H9 (cell line): ENCODE results near the gene SPAG7. TPM values are rescaled to one million over a fixed set of nuclear protein-coding genes. Genes with fewer than 3 reads are reported as not detected.

Experiments
- DNase-seq: peaks from one replicate; pipeline ENCODE4 v3.0.0-alpha.2; 2017
- H2AFZ ChIP-seq: one replicate; pipeline ENCODE4 v1.6.1; 2013; ENCODE audit warnings: mild to moderate bottlenecking, low read length, control low read depth, moderate library complexity
- H2AK5ac ChIP-seq: 2 replicates; pipeline ENCODE4 v1.6.1; 2013; ENCODE audit warnings: low read length, control low read depth, mixed read lengths; ENCODE audit not compliant: insufficient read length
- H2BK120ac ChIP-seq: one replicate; pipeline ENCODE4 v1.6.1; 2013; ENCODE audit warnings: low read depth, mild to moderate bottlenecking, low read length, control low read depth, inconsistent platforms; ENCODE audit not compliant: poor library complexity, severe bottlenecking
- H2BK12ac ChIP-seq: 2 replicates; pipeline ENCODE4 v1.6.1; 2013; ENCODE audit warnings: low read length, control low read depth, mixed read lengths, low read depth; ENCODE audit not compliant: insufficient read length
- H2BK15ac ChIP-seq: 2 replicates; pipeline ENCODE4 v1.6.1; 2013; ENCODE audit warnings: low read depth, low read length, control low read depth
- H2BK20ac ChIP-seq: one replicate; pipeline ENCODE4 v1.6.1; 2013; ENCODE audit warnings: low read depth, mild to moderate bottlenecking, low read length, control low read depth, inconsistent platforms; ENCODE audit not compliant: poor library complexity, severe bottlenecking
- H2BK5ac ChIP-seq: 2 replicates; pipeline ENCODE4 v1.6.1; 2013; ENCODE audit warnings: low read length, control low read depth, mixed read lengths; ENCODE audit not compliant: insufficient read length
- H3K14ac ChIP-seq: 2 replicates; pipeline ENCODE4 v1.6.1; 2013; ENCODE audit warnings: low read length, control low read depth; ENCODE audit not compliant: insufficient read depth
- H3K18ac ChIP-seq: 2 replicates; pipeline ENCODE4 v1.6.1; 2013; ENCODE audit warnings: low read depth, mild to moderate bottlenecking, mixed read lengths, low read length, control low read depth; ENCODE audit not compliant: insufficient read length
- H3K23ac ChIP-seq: 2 replicates; pipeline ENCODE4 v1.6.1; 2013; ENCODE audit warnings: low read length, control low read depth, mixed read lengths, low read depth; ENCODE audit not compliant: insufficient read length
- H3K23me2 ChIP-seq: 2 replicates; pipeline ENCODE4 v1.6.1; 2013; ENCODE audit warnings: low read depth, mild to moderate bottlenecking, mixed read lengths, low read length, control low read depth; ENCODE audit not compliant: insufficient read length, poor library complexity, severe bottlenecking
- H3K27ac ChIP-seq: 2 replicates; pipeline ENCODE4 v1.5.1; 2013; ENCODE audit warnings: low read length, control low read depth, mixed read lengths, low read depth; ENCODE audit not compliant: insufficient read length
- H3K27me3 ChIP-seq: 2 replicates; pipeline ENCODE4 v1.6.1; 2013; ENCODE audit warnings: low read length, control low read depth, inconsistent platforms; ENCODE audit not compliant: insufficient read depth
- H3K4ac ChIP-seq: 2 replicates; pipeline ENCODE4 v1.6.1; 2013; ENCODE audit warnings: low read depth, mild to moderate bottlenecking, control low read depth, inconsistent platforms, low read length, moderate library complexity
- H3K4me1 ChIP-seq: 2 replicates; pipeline ENCODE4 v1.6.1; 2013; ENCODE audit warnings: low read length, control low read depth, inconsistent platforms; ENCODE audit not compliant: insufficient read depth
- H3K4me2 ChIP-seq: 2 replicates; pipeline ENCODE4 v1.6.1; 2013; ENCODE audit warnings: low read length, control low read depth, mixed read lengths; ENCODE audit not compliant: insufficient read length, insufficient read depth
- H3K56ac ChIP-seq: 2 replicates; pipeline ENCODE4 v1.6.1; 2013; ENCODE audit warnings: low read depth, mild to moderate bottlenecking, mixed read lengths, low read length, control low read depth; ENCODE audit not compliant: insufficient read length
- H3K79me1 ChIP-seq: 2 replicates; pipeline ENCODE4 v1.6.1; 2013; ENCODE audit warnings: low read depth, mild to moderate bottlenecking, moderate library complexity, low read length, control low read depth, inconsistent platforms; ENCODE audit not compliant: insufficient read depth, poor library complexity, severe bottlenecking
- H3K79me2 ChIP-seq: 2 replicates; pipeline ENCODE4 v1.6.1; 2013; ENCODE audit warnings: low read length, control low read depth, inconsistent platforms; ENCODE audit not compliant: insufficient read depth
- H3K9ac ChIP-seq: 2 replicates; pipeline ENCODE4 v1.6.1; 2013; ENCODE audit warnings: low read length, control low read depth, mixed read lengths; ENCODE audit not compliant: insufficient read length; ENCODE audit errors: extremely low read depth
- H3K9me3 ChIP-seq: one replicate; pipeline ENCODE4 v1.6.1; 2013; ENCODE audit warnings: low read depth, low read length, inconsistent platforms; ENCODE audit not compliant: control insufficient read depth
- H3T11ph ChIP-seq: one replicate; pipeline ENCODE4 v1.6.1; 2013; ENCODE audit warnings: mild to moderate bottlenecking, low read length, control low read depth, inconsistent platforms
- H4K20me1 ChIP-seq: one replicate; pipeline ENCODE4 v1.6.1; 2013; ENCODE audit not compliant: control insufficient read depth, insufficient read length, insufficient read depth
- H4K5ac ChIP-seq: 2 replicates; pipeline ENCODE4 v1.6.1; 2013; ENCODE audit warnings: low read depth, mild to moderate bottlenecking, mixed read lengths, low read length, control low read depth; ENCODE audit not compliant: insufficient read length
- H4K8ac ChIP-seq: replicated peaks from 2 replicates; pipeline ENCODE4 v1.6.1; 2013; ENCODE audit warnings: low read length, control low read depth, mixed read lengths, low read depth; ENCODE audit not compliant: insufficient read length
- H4K91ac ChIP-seq: 2 replicates; pipeline ENCODE4 v1.6.1; 2013; ENCODE audit warnings: low read depth, mild to moderate bottlenecking, moderate library complexity, mixed read lengths, low read length, control low read depth; ENCODE audit not compliant: insufficient read length
- H3K27ac Mint-ChIP-seq, 3 experiments: 2 replicates in 2 of 3; 3 replicates in 1 of 3; pipeline ENCODE4 v1.8.0; 2020 to 2021; ENCODE audit warnings: mixed read lengths in 3 of 3, mild to moderate bottlenecking in 1 of 3, moderate library complexity in 1 of 3
- H3K27me3 Mint-ChIP-seq: 2 replicates; pipeline ENCODE4 v1.8.0; 2021; ENCODE audit warnings: low read depth, mild to moderate bottlenecking, moderate library complexity, mixed read lengths
- H3K36me3 Mint-ChIP-seq, 3 experiments: 2 replicates in 2 of 3; 3 replicates in 1 of 3; pipeline ENCODE4 v1.8.0; 2020 to 2021; ENCODE audit warnings: low read depth in 3 of 3, mixed read lengths in 3 of 3; ENCODE audit not compliant: insufficient read depth in 1 of 3
- H3K4me1 Mint-ChIP-seq, 2 experiments: 2 replicates each; pipeline ENCODE4 v1.8.0; 2020; ENCODE audit warnings: mixed read lengths in 2 of 2
- H3K4me3 Mint-ChIP-seq, 2 experiments: 2 replicates in 1 of 2; 3 replicates in 1 of 2; pipeline ENCODE4 v1.8.0; 2020 to 2021; ENCODE audit warnings: mild to moderate bottlenecking in 2 of 2, mixed read lengths in 2 of 2, moderate library complexity in 1 of 2
- H3K9me3 Mint-ChIP-seq, 2 experiments: 2 replicates in 1 of 2; 3 replicates in 1 of 2; pipeline ENCODE4 v1.8.0; 2020; ENCODE audit warnings: mild to moderate bottlenecking in 2 of 2, mixed read lengths in 2 of 2, moderate library complexity in 1 of 2
- WGBS: extraction: QIAGEN DNeasy Blood & Tissue Kit; methylation state at CpG from one replicate; pipeline ENCODE4 v1.1.7; 2013; ENCODE audit warnings: missing lambda C conversion rate, low lambda C conversion rate, mixed read lengths; ENCODE audit not compliant: insufficient read length; ENCODE audit errors: extremely low coverage; 5-methylcytosine and 5-hydroxymethylcytosine counted together
- total RNA-seq: library from RNA; stranded (reverse); gene quantifications from 2 replicates; pipeline ENCODE4 v1.2.1, GENCODE V29; 2021
- TF ChIP-seq, protein P1 (sequence below): fragments of 200-600 bp; sonication (generic); conservative IDR thresholded peaks from 3 replicates; pipeline ENCODE4 v1.8.0; 2021; ENCODE audit warnings: antibody characterized with exemption, mild to moderate bottlenecking

The SPAG7 gene
- total RNA-seq, 1 experiment from 2014 or later = 102 TPM

DNA sequence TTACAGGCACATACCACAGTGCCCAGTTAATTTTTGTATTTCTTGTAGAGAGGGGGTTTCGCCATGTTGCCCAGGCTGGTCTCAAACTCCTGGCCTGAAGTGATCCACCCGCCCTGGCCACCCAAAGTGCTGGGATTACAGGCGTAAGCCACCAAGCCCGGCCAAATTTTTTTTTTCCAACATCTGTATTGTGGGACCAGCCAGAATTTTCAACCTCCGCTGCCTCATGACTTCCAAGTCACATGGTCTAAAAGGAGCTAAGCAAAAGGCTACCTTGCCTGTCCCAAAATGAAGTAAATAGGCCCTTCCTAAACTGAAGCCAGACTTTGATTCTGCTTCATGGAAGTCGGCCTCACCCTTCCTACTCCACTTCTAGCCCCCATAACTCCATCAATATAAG lies 4.2 kb upstream of the SPAG7 start:
- no peak overlapping the region for H2AFZ ChIP-seq
- H3K4me3 Mint-ChIP-seq = no peak overlapping the region
- H3K27ac Mint-ChIP-seq = no peak overlapping the region
- no peak overlapping the region for H3K23ac ChIP-seq
- H2BK120ac ChIP-seq = no peak overlapping the region
- no peaks in the 10 kb centered on the region for H3K79me1 ChIP-seq
- H3K4me1 Mint-ChIP-seq = peaks cover 31% of the 10 kb centered on the region in 2 experiments
- H3K27ac ChIP-seq = no peak overlapping the region
- peaks cover 38% of the 10 kb centered on the region for H3K27me3 Mint-ChIP-seq
- peaks cover 11% of the 10 kb centered on the region; the same call in 1 of the 2 replicates for H3K27me3 ChIP-seq
- no peak overlapping the region for H2BK15ac ChIP-seq
- H3K4me1 ChIP-seq = peaks cover 10% of the 10 kb centered on the region; the same call in 1 of the 2 replicates
- H3K14ac ChIP-seq = no peak overlapping the region
- peaks cover 2% of the 10 kb centered on the region; the same call in 1 of the 2 replicates for H3K79me2 ChIP-seq
- no CpG with 5 or more reads among the region's 6 CpGs for WGBS
- no peak overlapping the region for H3K18ac ChIP-seq
- no peak overlapping the region for H2BK5ac ChIP-seq
- no peak overlapping the region for H4K91ac ChIP-seq
- H3K9me3 ChIP-seq = no peaks in the 10 kb centered on the region
- peaks cover 20 to 38% (median 24%) of the 10 kb centered on the region in 3 experiments for H3K36me3 Mint-ChIP-seq
- no peaks in the 10 kb centered on the region for H4K20me1 ChIP-seq
- H2BK20ac ChIP-seq = no peak overlapping the region
- no peak overlapping the region for H3K9ac ChIP-seq
- H4K5ac ChIP-seq = no peak overlapping the region
- H2BK12ac ChIP-seq = no peak overlapping the region
- no peak for DNase-seq
- TF ChIP-seq, protein P1, sequence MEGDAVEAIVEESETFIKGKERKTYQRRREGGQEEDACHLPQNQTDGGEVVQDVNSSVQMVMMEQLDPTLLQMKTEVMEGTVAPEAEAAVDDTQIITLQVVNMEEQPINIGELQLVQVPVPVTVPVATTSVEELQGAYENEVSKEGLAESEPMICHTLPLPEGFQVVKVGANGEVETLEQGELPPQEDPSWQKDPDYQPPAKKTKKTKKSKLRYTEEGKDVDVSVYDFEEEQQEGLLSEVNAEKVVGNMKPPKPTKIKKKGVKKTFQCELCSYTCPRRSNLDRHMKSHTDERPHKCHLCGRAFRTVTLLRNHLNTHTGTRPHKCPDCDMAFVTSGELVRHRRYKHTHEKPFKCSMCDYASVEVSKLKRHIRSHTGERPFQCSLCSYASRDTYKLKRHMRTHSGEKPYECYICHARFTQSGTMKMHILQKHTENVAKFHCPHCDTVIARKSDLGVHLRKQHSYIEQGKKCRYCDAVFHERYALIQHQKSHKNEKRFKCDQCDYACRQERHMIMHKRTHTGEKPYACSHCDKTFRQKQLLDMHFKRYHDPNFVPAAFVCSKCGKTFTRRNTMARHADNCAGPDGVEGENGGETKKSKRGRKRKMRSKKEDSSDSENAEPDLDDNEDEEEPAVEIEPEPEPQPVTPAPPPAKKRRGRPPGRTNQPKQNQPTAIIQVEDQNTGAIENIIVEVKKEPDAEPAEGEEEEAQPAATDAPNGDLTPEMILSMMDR = no peak
- H3K4ac ChIP-seq = no peak overlapping the region
- no peak overlapping the region for H3K4me2 ChIP-seq
- no peak overlapping the region for H4K8ac ChIP-seq
- H3K56ac ChIP-seq = no peak overlapping the region
- H2AK5ac ChIP-seq = no peak overlapping the region
- peaks cover 17% of the 10 kb centered on the region for H3K23me2 ChIP-seq
- H3T11ph ChIP-seq = no peak overlapping the region
- no peaks in the 10 kb centered on the region for H3K9me3 Mint-ChIP-seq
